ENCODE data around the gene RGS19. TPM values are rescaled to one million over a fixed set of nuclear protein-coding genes. Genes with fewer than 3 reads are reported as not detected.
"Not testable (repeated sequence)": the region's sequence is repeated elsewhere in the genome, so short reads cannot be mapped to it uniquely, and the experiment has no call there.

The RGS19 gene
- total RNA-seq, 1 donor from 2014 or later = 26.2 TPM

DNA sequence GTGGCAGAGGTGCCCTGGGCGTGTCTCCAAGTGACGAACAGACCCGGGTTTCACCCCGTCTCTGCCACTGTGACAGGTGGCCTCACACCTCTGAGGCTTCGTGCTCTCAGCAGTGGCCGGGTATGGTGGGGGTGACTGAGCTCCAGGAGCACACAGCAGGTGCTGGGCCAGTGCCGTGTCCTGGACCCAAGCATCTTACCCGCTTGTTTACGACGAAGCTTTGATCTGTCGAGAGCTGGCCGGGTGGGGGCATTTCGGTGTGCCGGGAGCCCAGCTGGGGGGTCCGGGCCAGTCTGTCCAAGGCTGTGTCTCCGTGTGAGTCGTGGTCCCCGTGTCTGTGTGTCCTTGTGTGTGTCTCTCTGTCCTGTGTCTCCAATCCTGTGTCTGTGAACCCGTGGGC lies 12.0 kb upstream of the RGS19 start:
- no peaks in the 10 kb centered on the region for H3K9me3 Mint-ChIP-seq (ENCODE audit: unreplicated experiment)
- H3K4me1 Mint-ChIP-seq (ENCODE audit: unreplicated experiment) = peaks cover 9% of the 10 kb centered on the region
- TF ChIP-seq, protein P1, sequence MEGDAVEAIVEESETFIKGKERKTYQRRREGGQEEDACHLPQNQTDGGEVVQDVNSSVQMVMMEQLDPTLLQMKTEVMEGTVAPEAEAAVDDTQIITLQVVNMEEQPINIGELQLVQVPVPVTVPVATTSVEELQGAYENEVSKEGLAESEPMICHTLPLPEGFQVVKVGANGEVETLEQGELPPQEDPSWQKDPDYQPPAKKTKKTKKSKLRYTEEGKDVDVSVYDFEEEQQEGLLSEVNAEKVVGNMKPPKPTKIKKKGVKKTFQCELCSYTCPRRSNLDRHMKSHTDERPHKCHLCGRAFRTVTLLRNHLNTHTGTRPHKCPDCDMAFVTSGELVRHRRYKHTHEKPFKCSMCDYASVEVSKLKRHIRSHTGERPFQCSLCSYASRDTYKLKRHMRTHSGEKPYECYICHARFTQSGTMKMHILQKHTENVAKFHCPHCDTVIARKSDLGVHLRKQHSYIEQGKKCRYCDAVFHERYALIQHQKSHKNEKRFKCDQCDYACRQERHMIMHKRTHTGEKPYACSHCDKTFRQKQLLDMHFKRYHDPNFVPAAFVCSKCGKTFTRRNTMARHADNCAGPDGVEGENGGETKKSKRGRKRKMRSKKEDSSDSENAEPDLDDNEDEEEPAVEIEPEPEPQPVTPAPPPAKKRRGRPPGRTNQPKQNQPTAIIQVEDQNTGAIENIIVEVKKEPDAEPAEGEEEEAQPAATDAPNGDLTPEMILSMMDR (IDR thresholded peaks at IDR 0.05; ENCODE audit: unreplicated experiment) = no peak
- no peak for DNase-seq (ENCODE audit: low spot score)
- H3K27ac Mint-ChIP-seq (ENCODE audit: unreplicated experiment) = peak overlapping the region; percentile 11
- peak overlapping the region; percentile 19 for H3K4me3 Mint-ChIP-seq (ENCODE audit: unreplicated experiment)
- H3K36me3 Mint-ChIP-seq (ENCODE audit: low read depth, unreplicated experiment) = peaks cover 12% of the 10 kb centered on the region
- peaks cover 28% of the 10 kb centered on the region for H3K27me3 Mint-ChIP-seq (ENCODE audit: unreplicated experiment)

DNA sequence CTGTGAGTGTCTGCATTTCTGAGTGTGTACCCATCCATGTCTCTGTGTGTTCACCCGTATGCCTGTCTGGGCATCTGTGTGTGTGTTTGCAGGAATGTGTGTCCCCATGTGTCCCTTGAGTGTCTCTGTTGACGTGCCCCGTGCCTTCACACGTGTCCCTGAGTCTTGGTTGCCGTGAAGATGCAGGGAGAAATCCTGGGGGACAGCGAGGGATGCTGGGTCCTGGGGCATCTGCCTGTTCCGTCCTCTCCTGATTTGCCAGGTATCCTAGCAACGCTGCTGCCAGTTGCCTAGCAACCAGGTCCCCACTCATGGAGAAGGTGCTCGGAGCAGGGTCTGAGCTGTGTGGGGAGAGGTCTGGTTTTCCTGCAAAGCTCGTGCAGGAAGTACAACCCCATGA lies 10.8 kb upstream of the RGS19 start:
- peak overlapping the region; percentile 72 for H3K27ac Mint-ChIP-seq (ENCODE audit: unreplicated experiment)
- TF ChIP-seq, protein P1 (IDR thresholded peaks at IDR 0.05; ENCODE audit: unreplicated experiment) = no peak
- H3K4me3 Mint-ChIP-seq (ENCODE audit: unreplicated experiment) = peak overlapping the region; percentile 59
- H3K27me3 Mint-ChIP-seq (ENCODE audit: unreplicated experiment) = peaks cover 31% of the 10 kb centered on the region
- DNase-seq (ENCODE audit: low spot score) = no peak
- no peaks in the 10 kb centered on the region for H3K9me3 Mint-ChIP-seq (ENCODE audit: unreplicated experiment)
- peaks cover 16% of the 10 kb centered on the region for H3K36me3 Mint-ChIP-seq (ENCODE audit: low read depth, unreplicated experiment)
- peaks cover 9% of the 10 kb centered on the region for H3K4me1 Mint-ChIP-seq (ENCODE audit: unreplicated experiment)

DNA sequence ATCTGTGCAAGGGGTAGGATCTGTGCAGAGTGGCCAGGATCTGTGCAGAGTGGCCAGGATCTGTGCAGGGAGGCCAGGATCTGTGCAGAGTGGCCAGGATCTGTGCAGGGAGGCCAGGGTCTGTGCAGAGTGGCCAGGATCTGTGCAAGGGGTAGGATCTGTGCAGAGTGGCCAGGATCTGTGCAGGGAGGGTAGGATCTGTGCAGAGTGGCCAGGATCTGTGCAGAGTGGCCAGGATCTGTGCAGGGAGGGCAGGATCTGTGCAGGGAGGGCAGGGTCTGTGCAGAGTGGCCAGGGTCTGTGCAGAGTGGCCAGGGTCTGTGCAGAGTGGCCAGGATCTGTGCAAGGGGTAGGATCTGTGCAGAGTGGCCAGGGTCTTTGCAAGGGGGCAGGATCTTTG lies 9.3 kb upstream of the RGS19 start:
- Mint-ChIP-seq H3K27me3 (ENCODE audit: unreplicated experiment) (peaks cover 33% of the 10 kb centered on the region), H3K36me3 (ENCODE audit: low read depth, unreplicated experiment) (peaks cover 16% of the 10 kb centered on the region), H3K4me1 (ENCODE audit: unreplicated experiment) (peaks cover 13% of the 10 kb centered on the region), H3K27ac (ENCODE audit: unreplicated experiment) (peak overlapping the region; percentile 25), H3K4me3 (ENCODE audit: unreplicated experiment) (peak overlapping the region; percentile 80)
- DNase-seq (ENCODE audit: low spot score); H3K9me3 Mint-ChIP-seq (ENCODE audit: unreplicated experiment): not testable (repeated sequence)

DNA sequence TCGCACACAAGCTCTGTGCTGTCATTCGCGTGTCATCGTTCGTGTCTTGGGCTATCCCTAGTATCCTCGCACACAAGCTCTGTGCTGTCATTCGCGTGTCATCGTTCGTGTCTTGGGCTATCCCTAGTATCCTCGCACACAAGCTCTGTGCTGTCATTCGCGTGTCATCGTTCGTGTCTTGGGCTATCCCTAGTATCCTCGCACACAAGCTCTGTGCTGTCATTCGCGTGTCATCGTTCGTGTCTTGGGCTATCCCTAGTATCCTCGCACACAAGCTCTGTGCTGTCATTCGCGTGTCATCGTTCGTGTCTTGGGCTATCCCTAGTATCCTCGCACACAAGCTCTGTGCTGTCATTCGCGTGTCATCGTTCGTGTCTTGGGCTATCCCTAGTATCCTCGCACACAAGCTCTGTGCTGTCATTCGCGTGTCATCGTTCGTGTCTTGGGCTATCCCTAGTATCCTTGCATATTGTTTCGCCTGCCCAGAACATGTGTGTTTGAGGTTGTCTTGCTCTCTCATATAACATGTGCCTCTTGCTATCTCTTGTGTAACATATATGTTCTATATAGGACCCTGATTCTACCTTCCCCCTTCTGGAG lies 8.0 kb upstream of the RGS19 start:
- Mint-ChIP-seq H3K27me3 (ENCODE audit: unreplicated experiment) (peaks cover 32% of the 10 kb centered on the region), H3K4me1 (ENCODE audit: unreplicated experiment) (peaks cover 19% of the 10 kb centered on the region), H3K36me3 (ENCODE audit: low read depth, unreplicated experiment) (peaks cover 16% of the 10 kb centered on the region)
- H3K4me3 Mint-ChIP-seq (ENCODE audit: unreplicated experiment); H3K27ac Mint-ChIP-seq (ENCODE audit: unreplicated experiment); H3K9me3 Mint-ChIP-seq (ENCODE audit: unreplicated experiment); DNase-seq (ENCODE audit: low spot score): not testable (repeated sequence)

DNA sequence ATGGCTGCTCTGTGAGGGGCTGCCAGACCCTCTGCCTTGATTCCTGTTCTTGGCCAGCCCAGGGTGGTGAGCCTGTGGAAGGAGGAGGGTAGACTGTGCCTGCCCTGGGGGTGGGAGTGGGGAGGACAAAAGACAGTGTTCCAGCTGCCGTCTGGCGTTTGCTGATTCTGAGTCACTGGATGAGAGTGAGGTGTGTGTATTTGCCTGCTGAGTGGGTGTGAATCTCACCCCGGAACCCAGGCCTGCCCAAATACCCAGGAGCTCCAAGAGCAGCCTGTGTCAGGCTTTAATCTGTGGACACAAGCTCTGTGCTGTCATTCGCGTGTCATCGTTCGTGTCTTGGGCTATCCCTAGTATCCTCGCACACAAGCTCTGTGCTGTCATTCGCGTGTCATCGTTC lies 7.5 kb upstream of the RGS19 start:
- no peak overlapping the region for H3K27ac Mint-ChIP-seq (ENCODE audit: unreplicated experiment)
- TF ChIP-seq, protein P1 (IDR thresholded peaks at IDR 0.05; ENCODE audit: unreplicated experiment) = no peak
- H3K27me3 Mint-ChIP-seq (ENCODE audit: unreplicated experiment) = peaks cover 30% of the 10 kb centered on the region
- peaks cover 16% of the 10 kb centered on the region for H3K36me3 Mint-ChIP-seq (ENCODE audit: low read depth, unreplicated experiment)
- no peaks in the 10 kb centered on the region for H3K9me3 Mint-ChIP-seq (ENCODE audit: unreplicated experiment)
- no peak overlapping the region for H3K4me3 Mint-ChIP-seq (ENCODE audit: unreplicated experiment)
- peaks cover 24% of the 10 kb centered on the region for H3K4me1 Mint-ChIP-seq (ENCODE audit: unreplicated experiment)
- no peak for DNase-seq (ENCODE audit: low spot score)

DNA sequence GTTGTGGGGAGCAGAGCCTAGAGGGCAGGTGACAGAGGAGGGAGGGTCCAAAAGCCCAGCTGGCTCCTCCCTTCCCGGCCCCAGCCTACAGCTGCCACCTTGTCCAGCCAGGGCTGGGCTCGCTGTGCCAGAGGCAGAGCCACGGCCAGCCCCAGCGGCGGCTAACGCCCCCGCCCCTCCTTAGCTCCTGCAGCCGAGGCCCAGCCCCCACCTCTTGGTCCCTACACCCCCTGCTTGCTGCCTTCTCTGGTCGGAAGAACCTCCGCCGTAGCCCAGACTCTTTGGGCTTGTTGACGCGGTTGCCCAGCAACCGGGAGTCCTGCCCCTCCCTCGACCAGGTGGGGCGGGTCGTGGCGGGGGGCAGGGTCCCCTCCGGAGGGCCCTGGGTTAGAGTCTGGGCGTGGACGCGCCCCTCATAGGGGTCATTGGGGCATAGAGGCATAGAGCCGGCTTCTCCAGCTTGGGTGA lies 5.4 kb upstream of the RGS19 start:
- Mint-ChIP-seq H3K27me3 (ENCODE audit: unreplicated experiment) (peaks cover 30% of the 10 kb centered on the region), H3K27ac (ENCODE audit: unreplicated experiment) (no peak overlapping the region), H3K4me1 (ENCODE audit: unreplicated experiment) (peaks cover 29% of the 10 kb centered on the region), H3K4me3 (ENCODE audit: unreplicated experiment) (peak overlapping the region; percentile 88), H3K9me3 (ENCODE audit: unreplicated experiment) (no peaks in the 10 kb centered on the region), H3K36me3 (ENCODE audit: low read depth, unreplicated experiment) (peaks cover 16% of the 10 kb centered on the region)
- TF ChIP-seq, protein P1 (IDR thresholded peaks at IDR 0.05; ENCODE audit: unreplicated experiment) = no peak
- no peak for DNase-seq (ENCODE audit: low spot score)

Data from endothelial cell (in vitro differentiated cells).